ENCODE results near the gene COL18A1. TPM values are rescaled to one million over a fixed set of nuclear protein-coding genes. Genes with fewer than 3 reads are reported as not detected.
A peak's percentile ranks its signal among the peaks of the same experiment; 100 is the strongest.

The COL18A1 gene
- total and polyA plus RNA-seq, 8 donors: 38.7 to 301 (median 77.8) TPM

GRCh38 chr21:45439161-45439872, 34.4 kb downstream of the COL18A1 start:
- 12 to 19% methylated on average over 58 of the region's 58 CpGs for WGBS, 2 donors

GRCh38 chr21:45439901-45440461, 35.0 kb downstream of the COL18A1 start:
- H3K9me3 ChIP-seq: no peaks in the 10 kb centered on the region
- intact Hi-C loops (cut with DNase I): loop anchor here in 2 of 3 donors (5.0 to 10.0 kb wide), 3 partner anchors 148 to 298 kb away; no protein-coding TSS in a partner anchor
- no peaks in the 10 kb centered on the region for H3K27me3 ChIP-seq
- DNase-seq: peak in 2 of 6 donors; percentile 37 to 61
- peak in 1 of 4 donors; percentile 2 for ATAC-seq
- WGBS, 2 donors: 71 to 84% methylated on average over 24 to 28 of the region's 28 CpGs
- no peak overlapping the region for H3K4me3 ChIP-seq
- H3K36me3 ChIP-seq: no peaks in the 10 kb centered on the region
- TF ChIP-seq CTCF (IDR thresholded peaks at IDR 0.05): no peak
- H3K27ac ChIP-seq: no peak overlapping the region
- H3K4me1 ChIP-seq: no peaks in the 10 kb centered on the region
- FAIRE-seq: no peak

More at GRCh38 chr21:45439161-45439872, 34.4 kb downstream of the COL18A1 start:
- peak overlapping the region in 1 of 4 donors; percentile 31 for H3K4me3 ChIP-seq
- ATAC-seq (peak; percentile 82 to 95 (median 92)), FAIRE-seq (no peak), DNase-seq (peak; percentile 63 to 95 (median 81))
- TF ChIP-seq CTCF (IDR thresholded peaks at IDR 0.05): peak; percentile 93 to 98 (median 98)
- no peaks in the 10 kb centered on the region for H3K27me3 ChIP-seq
- no peaks in the 10 kb centered on the region for H3K36me3 ChIP-seq
- peak overlapping the region; percentile 27 to 69 (median 44) for H3K27ac ChIP-seq
- no peaks in the 10 kb centered on the region for H3K9me3 ChIP-seq
- intact Hi-C loops (cut with DNase I): loop anchor here in 1 of 3 donors (5.0 to 10.0 kb wide), 2 partner anchors 147 to 295 kb away; no protein-coding TSS in a partner anchor
- H3K4me1 ChIP-seq: no peaks in the 10 kb centered on the region

DNA sequence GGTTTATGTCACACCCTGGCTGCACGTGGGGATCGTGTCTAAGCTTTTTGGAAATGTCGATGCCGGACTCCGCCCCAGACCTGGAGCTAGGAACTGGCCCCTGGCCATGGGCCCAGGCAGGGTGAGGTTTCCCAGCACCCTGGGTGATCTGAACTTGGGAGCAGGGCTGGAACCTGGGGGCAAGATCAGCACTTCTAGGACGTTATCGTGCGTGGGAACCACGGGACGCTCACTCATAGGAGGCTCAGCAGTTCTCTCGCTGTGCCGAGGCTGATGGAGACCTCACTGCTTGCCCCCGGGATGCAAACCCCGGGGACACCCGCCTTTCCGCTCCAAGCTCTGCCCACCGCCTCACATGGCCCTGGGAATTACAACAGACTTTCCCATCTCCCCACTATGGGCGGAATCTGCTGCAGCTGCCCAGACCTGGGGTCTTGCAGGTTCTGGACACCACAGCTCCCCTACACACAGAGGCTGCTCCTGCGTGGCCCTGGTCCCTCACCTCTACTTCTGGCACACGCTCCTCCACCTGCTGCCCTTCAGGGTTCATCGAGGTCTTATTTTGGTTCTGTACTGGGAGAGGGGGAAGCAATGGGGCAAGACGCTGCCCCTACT, 35.9 kb downstream of the COL18A1 start:
- no peak for ATAC-seq
- WGBS, 2 donors: 54 to 75% methylated on average over 21 to 22 of the region's 22 CpGs
- no peaks in the 10 kb centered on the region for H3K36me3 ChIP-seq
- TF ChIP-seq CTCF (IDR thresholded peaks at IDR 0.05): no peak
- no peaks in the 10 kb centered on the region for H3K27me3 ChIP-seq
- FAIRE-seq: no peak
- H3K27ac ChIP-seq: no peak overlapping the region
- no peaks in the 10 kb centered on the region for H3K9me3 ChIP-seq
- DNase-seq: peak in 2 of 6 donors; percentile 29 to 55
- no peak overlapping the region for H3K4me3 ChIP-seq
- intact Hi-C loops (cut with DNase I): loop anchor here in 1 of 3 donors (5.0 kb wide), 2 partner anchors 149 to 299 kb away; no protein-coding TSS in a partner anchor
- no peaks in the 10 kb centered on the region for H3K4me1 ChIP-seq

DNA sequence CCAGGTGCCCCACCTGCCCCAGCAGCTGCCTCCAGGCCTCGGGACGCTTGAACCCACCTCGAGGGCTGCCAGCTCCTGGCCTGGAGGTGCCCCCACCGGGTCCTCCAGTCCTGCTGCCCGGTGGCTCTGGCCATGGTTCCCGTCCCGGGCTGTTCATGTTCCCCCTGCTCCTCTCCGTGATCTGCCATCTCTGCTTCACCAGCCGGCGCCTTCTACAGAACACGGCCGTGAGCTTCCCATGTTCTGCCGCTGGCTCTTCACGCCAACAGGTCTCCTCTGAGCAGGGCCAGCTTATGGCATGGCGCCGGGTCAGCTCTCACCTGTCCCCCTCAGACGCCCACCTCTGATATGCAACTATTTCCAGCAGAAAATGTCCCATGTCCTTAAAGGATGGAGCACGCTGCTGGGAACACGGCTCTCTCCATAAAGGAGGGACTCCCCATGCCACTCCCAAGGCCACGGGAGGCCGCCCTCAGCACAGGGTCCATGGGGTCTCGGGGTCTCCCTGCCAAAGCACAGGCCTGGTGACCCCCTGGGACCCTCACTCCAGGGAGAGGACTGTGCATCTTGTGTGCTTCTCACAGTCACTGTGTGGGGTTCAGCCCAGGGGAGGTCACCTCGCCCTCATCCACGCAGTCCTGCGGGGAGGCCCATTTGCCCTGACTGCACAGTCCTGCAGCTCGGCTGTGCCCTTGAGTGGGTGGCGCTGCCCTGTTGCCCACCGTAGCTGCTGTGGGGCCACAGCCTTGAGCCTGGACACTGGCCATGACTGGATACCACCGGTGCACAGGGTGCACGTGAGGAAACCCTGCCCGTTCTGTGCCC, 36.7 kb downstream of the COL18A1 start:
- Histone ChIP-seq H3K4me3 (no peak overlapping the region), H3K36me3 (no peaks in the 10 kb centered on the region), H3K27me3 (no peaks in the 10 kb centered on the region), H3K9me3 (no peaks in the 10 kb centered on the region), H3K4me1 (no peaks in the 10 kb centered on the region), H3K27ac (no peak overlapping the region)
- FAIRE-seq: no peak
- intact Hi-C loops (cut with DNase I): loop anchor here in 1 of 3 donors (5.0 kb wide), 2 partner anchors 149 to 299 kb away; no protein-coding TSS in a partner anchor
- TF ChIP-seq CTCF (IDR thresholded peaks at IDR 0.05): no peak
- WGBS, 2 donors: 59 to 82% methylated on average over 31 of the region's 31 CpGs
- no peak for ATAC-seq
- peak in 2 of 6 donors; percentile 17 to 65 for DNase-seq
